ENCODE measurements around the gene PHACTR1.
"Not testable (repeated sequence)": the region's sequence is repeated elsewhere in the genome, so short reads cannot be mapped to it uniquely, and the experiment has no call there.

PHACTR1 gene

GRCh38 chr6:12751694-12752325 is 35.2 kb downstream of the PHACTR1 start:
- TF ChIP-seq CTCF (IDR thresholded peaks at IDR 0.05; ENCODE audit: insufficient read depth, low read length, missing control alignments): no peak
- H3K4me3 ChIP-seq (ENCODE audit: low read depth, low read length): no peak overlapping the region
- no peak for DNase-seq (ENCODE audit: low read depth, low spot score)
- ChIA-PET CTCF (no interaction called here), POLR2A (no interaction called here)

GRCh38 chr6:12753036-12753435 is 36.5 kb downstream of the PHACTR1 start:
- CTCF ChIA-PET: no interaction called here
- H3K4me3 ChIP-seq (ENCODE audit: low read depth, low read length): no peak overlapping the region
- no peak for DNase-seq (ENCODE audit: low read depth, low spot score)
- POLR2A ChIA-PET: no interaction called here
- TF ChIP-seq CTCF (IDR thresholded peaks at IDR 0.05; ENCODE audit: insufficient read depth, low read length, missing control alignments): no peak

DNA sequence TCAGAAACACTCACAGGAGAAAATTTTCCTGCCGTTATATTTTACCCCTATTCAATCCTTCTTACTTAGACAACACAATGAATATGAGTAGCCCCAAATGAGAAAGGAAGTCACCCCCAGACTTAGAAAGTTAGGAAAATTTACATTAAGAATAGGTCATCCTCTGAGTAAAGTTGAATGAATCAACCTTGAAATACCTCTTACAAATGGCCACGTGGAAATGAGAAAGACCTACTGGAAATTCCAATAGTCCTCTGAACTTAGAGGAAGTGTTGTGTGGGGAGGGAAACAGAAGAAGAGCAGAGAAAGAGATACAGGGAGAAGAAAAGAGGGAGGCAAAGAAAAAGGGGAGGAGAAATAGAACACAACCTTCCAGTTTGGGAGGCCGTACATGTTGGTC is 43.7 kb downstream of the PHACTR1 start:
- no peak overlapping the region for H3K4me3 ChIP-seq (ENCODE audit: low read depth, low read length)
- no peak for DNase-seq (ENCODE audit: low read depth, low spot score)
- CTCF ChIA-PET: no interaction called here
- POLR2A ChIA-PET: no interaction called here
- TF ChIP-seq CTCF (IDR thresholded peaks at IDR 0.05; ENCODE audit: insufficient read depth, low read length, missing control alignments): no peak

DNA sequence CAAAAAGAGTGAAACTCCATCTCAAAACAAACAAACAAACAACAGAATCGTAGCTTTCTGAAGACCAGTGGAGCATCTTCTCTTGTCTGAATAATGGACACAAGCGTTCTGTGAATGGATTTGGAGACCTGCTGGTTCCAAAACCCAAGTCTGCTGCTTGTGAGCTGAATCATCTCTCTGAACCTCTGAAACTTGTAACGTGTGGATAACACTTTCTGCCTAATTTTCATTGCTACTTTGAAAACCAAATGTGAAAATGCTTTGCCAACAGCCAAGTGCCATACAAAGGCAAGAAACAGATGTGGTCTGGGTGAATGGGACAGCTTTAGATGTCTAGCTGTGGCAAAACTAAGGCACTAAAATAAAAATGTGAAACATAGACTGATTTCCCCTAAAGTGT is 44.3 kb downstream of the PHACTR1 start:
- ChIA-PET CTCF (no interaction called here), POLR2A (no interaction called here)
- DNase-seq (ENCODE audit: low read depth, low spot score): no peak
- no peak overlapping the region for H3K4me3 ChIP-seq (ENCODE audit: low read depth, low read length)
- TF ChIP-seq CTCF (IDR thresholded peaks at IDR 0.05; ENCODE audit: insufficient read depth, low read length, missing control alignments): no peak

GRCh38 chr6:12761376-12762115 is 45.0 kb downstream of the PHACTR1 start:
- no peak overlapping the region for H3K4me3 ChIP-seq (ENCODE audit: low read depth, low read length)
- ChIA-PET CTCF (no interaction called here), POLR2A (no interaction called here)
- TF ChIP-seq CTCF (IDR thresholded peaks at IDR 0.05; ENCODE audit: insufficient read depth, low read length, missing control alignments): no peak
- peak; percentile 40 for DNase-seq (ENCODE audit: low read depth, low spot score)

GRCh38 chr6:12762731-12763434 is 46.3 kb downstream of the PHACTR1 start:
- DNase-seq (ENCODE audit: low read depth, low spot score); POLR2A ChIA-PET; CTCF ChIA-PET: not testable (repeated sequence)

More at GRCh38 chr6:12762731-12763434, 46.3 kb downstream of the PHACTR1 start:
- not testable (repeated sequence) for H3K4me3 ChIP-seq (ENCODE audit: low read depth, low read length)
